Heart left ventricle (tissue), 13 donors: ENCODE results near the gene CBR1.

Experiments
- CTCF ChIP-seq, 12 donors: fragments of 200-600 bp; sonication (generic) in 4 of 12; IDR thresholded peaks; one replicate each; pipeline versions ENCODE4 v1.5.0 to v1.8.0; 2018 to 2022; ENCODE audit warnings: antibody characterized with exemption in 12 of 12, mild to moderate bottlenecking in 5 of 12
- POLR2A ChIP-seq, 2 donors: fragments of 450-650 bp; IDR thresholded peaks; one replicate each; pipeline ENCODE4 v1.6.1; 2017; ENCODE audit warnings: antibody characterized with exemption in 2 of 2, mild to moderate bottlenecking in 2 of 2, moderate library complexity in 2 of 2
- donor health status: ischemic (EF 13 %, LVEDD 7.1; RV severe dilation, severe dysfunction).
- donor health status: DM: no; HTN: yes; CAD: no.
- donor health status: DM: no; HTN: no; CAD: no.
- donor health status: ischemic (EF 25% LVEDD 6.9; RV normal size, moderate dysfunction).
- donor health status: ischemic (EF 25% LVEDD 5.7; RV mildly dilated, moderate dysfunction).
- donor health status: ischemic (EF 35%, LVEDD 5.7; RV mildly dilated, moderate dysfunction).
- donor health status: nonischemic (EF 11% LVEDD 7.7; RV severe dilation, severe dysfunction).
- donor health status: DM: yes; HTN: yes; CAD: no.
- donor health status: PGD.
- donor health status: ischemic (EF 29% LVEDD 5.4; RV normal size, mild dysfunction).
- donor health status: nonischemic (EF 23%, LVEDD 6.1; RV moderate dilation, normal function).

- TF ChIP-seq CTCF (IDR thresholded peaks at IDR 0.05) (no peak), POLR2A (IDR thresholded peaks at IDR 0.05) (no peak)
Observed at GRCh38 chr21:36117286-36117741, 47.5 kb downstream of the CBR1 start.
